Caco-2 (cell line): Measurements from ENCODE around the gene INSL3. TPM values are rescaled to one million over a fixed set of nuclear protein-coding genes. Genes with fewer than 3 reads are reported as not detected.

Source experiments
- BruUV-seq: library from RNA; stranded (reverse); fragments of 400-500 nt; replicated peaks from 2 replicates; lab custom pipeline; 2021; lab: Mats Ljungman, UMichigan
- CTCF ChIA-PET: fragments of 300-600 bp; sonication (Branson Sonifier 250); formaldehyde crosslinking; loops from one replicate; lab custom pipeline; 2022; ENCODE audit warnings: antibody characterized with exemption; lab: Charles Lee
- POLR2A ChIA-PET: fragments of 300-600 bp; sonication (Branson Sonifier 250); formaldehyde crosslinking; loops from one replicate; lab custom pipeline; 2022; ENCODE audit warnings: antibody characterized with exemption; lab: Charles Lee
- DNase-seq, 2 experiments: peaks; one replicate each; pipeline versions ENCODE4 v3.0.0 to v3.0.0-alpha.2; 2020 to 2022
- H3K27me3 ChIP-seq: replicated peaks from 2 replicates; pipeline ENCODE4 v1.6.0; 2011; ENCODE audit warnings: low read length; ENCODE audit not compliant: control insufficient read depth, insufficient read depth
- H3K36me3 ChIP-seq: 2 replicates; pipeline ENCODE4 v1.5.1; 2011; ENCODE audit warnings: low read length; ENCODE audit not compliant: control insufficient read depth, insufficient read depth
- H3K4me1 ChIP-seq: fragments of 250-450 bp; sonication (Bioruptor Pico); 2 replicates; pipeline ENCODE4 v1.5.1; 2020; ENCODE audit warnings: mild to moderate bottlenecking
- H3K4me3 ChIP-seq: 2 replicates; pipeline ENCODE4 v1.5.1; 2011; ENCODE audit warnings: low read depth, mild to moderate bottlenecking, control low read depth, low read length
- H3K9me3 ChIP-seq: fragments of 250-450 bp; sonication (Bioruptor Pico); 2 replicates; pipeline ENCODE4 v1.5.1; 2020; ENCODE audit warnings: mild to moderate bottlenecking, moderate library complexity
- H3K27ac Mint-ChIP-seq: one replicate; pipeline ENCODE4 v1.8.0; 2022; ENCODE audit warnings: mixed read lengths; ENCODE audit not compliant: unreplicated experiment
- H3K27me3 Mint-ChIP-seq: one replicate; pipeline ENCODE4 v1.8.0; 2022; ENCODE audit warnings: mixed read lengths; ENCODE audit not compliant: insufficient read depth, unreplicated experiment
- H3K36me3 Mint-ChIP-seq: one replicate; pipeline ENCODE4 v1.8.0; 2022; ENCODE audit warnings: mild to moderate bottlenecking, mixed read lengths; ENCODE audit not compliant: insufficient read depth, unreplicated experiment
- H3K4me1 Mint-ChIP-seq: one replicate; pipeline ENCODE4 v1.8.0; 2022; ENCODE audit warnings: low read depth, mixed read lengths; ENCODE audit not compliant: unreplicated experiment
- H3K4me3 Mint-ChIP-seq: one replicate; pipeline ENCODE4 v1.8.0; 2022; ENCODE audit warnings: mild to moderate bottlenecking, moderate library complexity, mixed read lengths; ENCODE audit not compliant: unreplicated experiment
- H3K9me3 Mint-ChIP-seq: one replicate; pipeline ENCODE4 v1.8.0; 2022; ENCODE audit warnings: mixed read lengths; ENCODE audit not compliant: unreplicated experiment
- CTCF ChIP-seq, 2 experiments: fragments of 200-600 bp in 1 of 2; IDR thresholded peaks; 1 replicate in 1 of 2; 2 replicates in 1 of 2; pipeline versions ENCODE4 v1.5.1 to v1.8.0; 2011 to 2022; ENCODE audit warnings: antibody characterized with exemption in 1 of 2, control low read depth in 1 of 2, inconsistent platforms in 1 of 2, low read depth in 1 of 2, low read length in 1 of 2, mild to moderate bottlenecking in 1 of 2, moderate library complexity in 1 of 2; ENCODE audit not compliant: insufficient read depth in 1 of 2, severe bottlenecking in 1 of 2, unreplicated experiment in 1 of 2
- intact Hi-C: fragments of 100-400 bp; cut with micrococcal nuclease; formaldehyde crosslinking; loops from one replicate; pipeline ENCODE4 v1.10.0; 2022; ENCODE audit not compliant: unreplicated experiment
- total RNA-seq: library from RNA; stranded (reverse); gene quantifications from 2 replicates; pipeline ENCODE4 v1.2.3, GENCODE V29; 2022

The INSL3 gene
- total RNA-seq, 1 experiment from 2014 or later: not detected

DNA sequence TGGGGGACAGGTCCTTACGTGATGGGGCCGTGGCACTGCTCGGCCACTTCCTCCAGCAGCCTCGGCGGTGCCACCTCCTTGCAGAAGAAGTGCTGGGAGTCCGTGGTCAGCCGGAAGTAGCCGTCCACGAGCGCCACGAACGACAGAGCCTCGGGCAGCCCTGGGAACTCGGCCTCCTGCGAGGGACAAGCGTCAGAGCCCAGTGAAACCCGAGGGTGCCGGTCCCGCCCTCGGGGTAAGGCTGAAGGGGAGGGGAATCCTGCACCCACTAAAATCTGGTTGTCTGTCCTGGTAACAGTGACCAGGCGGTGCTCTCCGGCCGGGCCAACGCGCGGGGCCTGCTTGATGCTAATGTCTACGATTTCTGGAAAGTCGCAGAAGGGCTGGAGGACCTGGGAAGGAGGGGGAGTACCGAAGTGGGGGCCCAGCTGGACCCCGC lies 20.1 kb upstream of the INSL3 start:
- intact Hi-C loops: no loop called here
- POLR2A ChIA-PET: no interaction called here
- H3K27me3 ChIP-seq: no peaks in the 10 kb centered on the region
- no peaks in the 10 kb centered on the region for H3K9me3 Mint-ChIP-seq
- no peak for DNase-seq
- H3K4me3 ChIP-seq: no peak overlapping the region
- TF ChIP-seq CTCF (IDR thresholded peaks at IDR 0.05; ENCODE audit: insufficient read depth in 1 of 2, low read depth in 1 of 2, low read length in 1 of 2, severe bottlenecking in 1 of 2, unreplicated experiment in 1 of 2): no peak
- no peak overlapping the region for H3K27ac Mint-ChIP-seq
- no peak overlapping the region for H3K4me3 Mint-ChIP-seq
- H3K4me1 ChIP-seq: no peaks in the 10 kb centered on the region
- H3K9me3 ChIP-seq: no peaks in the 10 kb centered on the region
- no TSS peak for BruUV-seq
- no peaks in the 10 kb centered on the region for H3K4me1 Mint-ChIP-seq
- CTCF ChIA-PET: no interaction called here
- no peaks in the 10 kb centered on the region for H3K27me3 Mint-ChIP-seq
- H3K36me3 Mint-ChIP-seq: no peaks in the 10 kb centered on the region
- H3K36me3 ChIP-seq: no peaks in the 10 kb centered on the region

GRCh38 chr19:17840019-17840418 lies 18.7 kb upstream of the INSL3 start:
- no peak overlapping the region for H3K4me3 Mint-ChIP-seq
- CTCF ChIA-PET: no interaction called here
- BruUV-seq: no TSS peak
- Histone ChIP-seq H3K9me3 (no peaks in the 10 kb centered on the region), H3K36me3 (no peaks in the 10 kb centered on the region), H3K27me3 (no peaks in the 10 kb centered on the region), H3K4me1 (no peaks in the 10 kb centered on the region), H3K4me3 (no peak overlapping the region)
- intact Hi-C loops: no loop called here
- POLR2A ChIA-PET: no interaction called here
- DNase-seq: no peak
- H3K27me3 Mint-ChIP-seq: peaks cover 3% of the 10 kb centered on the region
- H3K36me3 Mint-ChIP-seq: no peaks in the 10 kb centered on the region
- TF ChIP-seq CTCF (IDR thresholded peaks at IDR 0.05; ENCODE audit: insufficient read depth in 1 of 2, low read depth in 1 of 2, low read length in 1 of 2, severe bottlenecking in 1 of 2, unreplicated experiment in 1 of 2): no peak
- no peak overlapping the region for H3K27ac Mint-ChIP-seq
- no peaks in the 10 kb centered on the region for H3K9me3 Mint-ChIP-seq
- H3K4me1 Mint-ChIP-seq: no peaks in the 10 kb centered on the region

GRCh38 chr19:17837972-17838371 lies 16.7 kb upstream of the INSL3 start:
- intact Hi-C loops: no loop called here
- POLR2A ChIA-PET: no interaction called here
- Histone ChIP-seq H3K4me3 (no peak overlapping the region), H3K4me1 (no peaks in the 10 kb centered on the region), H3K36me3 (no peaks in the 10 kb centered on the region), H3K9me3 (no peaks in the 10 kb centered on the region), H3K27me3 (no peaks in the 10 kb centered on the region)
- Mint-ChIP-seq H3K27me3 (peaks cover 3% of the 10 kb centered on the region), H3K36me3 (no peaks in the 10 kb centered on the region), H3K4me3 (no peak overlapping the region), H3K9me3 (no peaks in the 10 kb centered on the region), H3K27ac (no peak overlapping the region), H3K4me1 (no peaks in the 10 kb centered on the region)
- no TSS peak for BruUV-seq
- DNase-seq: no peak
- CTCF ChIA-PET: no interaction called here
- TF ChIP-seq CTCF (IDR thresholded peaks at IDR 0.05; ENCODE audit: insufficient read depth in 1 of 2, low read depth in 1 of 2, low read length in 1 of 2, severe bottlenecking in 1 of 2, unreplicated experiment in 1 of 2): no peak
